GM15510 (cell line): Measurements from ENCODE around the gene LDLRAD2.

Source experiments
- POLR2A ChIP-seq: IDR thresholded peaks from 3 replicates; pipeline ENCODE4 v1.6.1; 2011; ENCODE audit warnings: borderline replicate concordance; ENCODE audit not compliant: insufficient read length; ENCODE audit errors: extremely low read depth

The LDLRAD2 gene

GRCh38 chr1:21816602-21817302 is 4.7 kb downstream of the LDLRAD2 start:
- no peak for TF ChIP-seq POLR2A

- no peak for TF ChIP-seq POLR2A
These were observed 6.6 kb downstream of the LDLRAD2 start for GRCh38 chr1:21818656-21819055.

DNA sequence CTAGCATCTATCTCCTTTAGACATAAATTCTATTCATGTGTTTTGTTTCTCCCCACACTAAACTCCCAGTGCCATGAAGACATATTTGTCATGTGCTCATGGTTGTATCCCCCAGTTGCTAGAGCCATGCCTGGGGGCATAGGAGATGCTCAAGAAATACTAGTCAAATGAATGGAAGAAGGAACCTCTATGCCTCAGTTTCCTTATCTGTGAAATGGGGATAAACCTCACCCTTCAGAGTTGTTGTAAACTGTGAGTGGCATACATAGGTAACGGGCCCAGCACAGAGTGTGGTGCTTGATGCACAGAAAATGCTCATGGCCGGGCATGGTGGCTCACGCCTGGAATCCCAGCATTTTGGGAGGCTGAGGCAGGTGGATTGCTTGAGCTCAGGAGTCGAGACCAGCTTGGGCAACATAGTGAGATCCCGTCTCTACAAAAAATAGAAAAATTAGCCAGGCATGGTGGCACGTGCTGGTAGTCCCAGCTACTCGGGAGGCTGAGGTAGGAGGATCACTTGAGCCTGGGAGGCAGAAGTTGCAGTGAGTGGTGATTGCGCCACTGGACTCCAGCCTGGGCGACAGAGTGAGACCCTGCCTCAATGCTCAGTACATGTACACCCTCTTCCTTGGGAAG is 8.7 kb downstream of the LDLRAD2 start:
- no peak for TF ChIP-seq POLR2A

GRCh38 chr1:21821385-21822019 is 9.4 kb downstream of the LDLRAD2 start:
- TF ChIP-seq POLR2A = no peak

GRCh38 chr1:21822349-21822748 is 10.3 kb downstream of the LDLRAD2 start:
- TF ChIP-seq POLR2A = no peak

GRCh38 chr1:21823206-21823979 is 11.3 kb downstream of the LDLRAD2 start:
- no peak for TF ChIP-seq POLR2A

DNA sequence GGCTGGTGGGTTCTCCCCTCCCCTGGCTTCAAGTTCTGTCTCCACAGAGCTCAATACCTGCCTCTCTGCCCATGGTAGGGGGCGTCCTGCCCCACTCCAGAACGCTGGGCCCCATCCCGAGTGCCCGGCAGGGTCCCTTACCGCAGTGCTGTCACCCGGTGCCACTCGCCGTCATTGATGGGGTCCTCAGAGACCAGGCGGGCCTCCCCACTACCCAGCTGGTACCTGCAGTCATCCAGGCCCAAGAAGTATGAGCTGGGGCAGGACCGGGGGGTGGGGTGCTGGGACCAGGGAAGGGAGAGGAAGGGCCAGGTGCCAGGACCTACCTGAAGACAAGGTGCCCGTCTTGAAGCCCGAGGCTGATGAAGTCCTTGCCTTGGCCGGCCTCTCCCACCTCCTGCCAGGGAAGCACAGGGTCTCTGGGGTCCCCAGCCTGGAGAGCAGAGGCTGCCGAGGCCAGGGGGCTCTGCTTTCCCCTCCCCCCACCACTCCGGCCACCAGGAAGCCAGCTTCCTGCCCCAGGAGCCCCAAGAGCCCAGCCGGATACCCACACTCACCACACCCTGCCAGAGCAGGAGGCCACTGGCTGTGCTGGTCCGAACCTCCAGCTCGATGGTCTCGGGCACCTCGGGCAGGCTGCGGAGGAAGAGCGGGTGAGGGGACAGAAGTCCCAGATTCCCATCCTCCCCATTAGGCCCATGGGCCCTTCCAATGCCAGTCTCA is 12.1 kb downstream of the LDLRAD2 start:
- no peak for TF ChIP-seq POLR2A

GRCh38 chr1:21824926-21825325 is 12.9 kb downstream of the LDLRAD2 start:
- TF ChIP-seq POLR2A = no peak

GRCh38 chr1:21825393-21825792 is 13.3 kb downstream of the LDLRAD2 start:
- TF ChIP-seq POLR2A = no peak

GRCh38 chr1:21827141-21827679 is 15.1 kb downstream of the LDLRAD2 start:
- no peak for TF ChIP-seq POLR2A

DNA sequence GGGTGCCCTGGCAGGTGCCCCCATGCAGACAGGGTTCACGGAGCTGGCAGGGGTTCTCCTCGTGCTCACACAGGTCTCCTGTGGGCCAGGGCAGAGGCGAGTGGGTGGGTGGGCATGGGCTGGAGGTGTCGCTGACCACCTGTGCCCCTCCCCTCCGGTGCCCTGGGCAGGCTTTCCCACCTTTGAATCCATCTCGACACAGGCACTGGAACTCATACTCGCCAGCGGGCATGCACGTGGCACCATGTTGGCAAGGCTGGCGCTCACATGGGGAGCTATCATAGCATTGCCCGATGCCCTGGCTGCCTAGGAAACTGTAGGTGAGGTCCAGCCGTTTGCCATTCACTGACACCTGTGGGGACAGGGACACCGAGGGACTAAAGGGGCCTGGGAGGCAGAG is 16.0 kb downstream of the LDLRAD2 start:
- no peak for TF ChIP-seq POLR2A

- no peak for TF ChIP-seq POLR2A
These were observed 16.6 kb downstream of the LDLRAD2 start for GRCh38 chr1:21828506-21829210.

- TF ChIP-seq POLR2A = no peak
These were observed 17.2 kb downstream of the LDLRAD2 start for GRCh38 chr1:21829294-21829693.
